NCI-H2171 treated with DMSO at 0.1 percent for 48 hours (cell line): ENCODE results near the gene USP10.

Experiments used
- DNase-seq: peaks from one replicate; lab custom pipeline; 2025; lab: John Stamatoyannopoulos, UW

Gene USP10, protein sequence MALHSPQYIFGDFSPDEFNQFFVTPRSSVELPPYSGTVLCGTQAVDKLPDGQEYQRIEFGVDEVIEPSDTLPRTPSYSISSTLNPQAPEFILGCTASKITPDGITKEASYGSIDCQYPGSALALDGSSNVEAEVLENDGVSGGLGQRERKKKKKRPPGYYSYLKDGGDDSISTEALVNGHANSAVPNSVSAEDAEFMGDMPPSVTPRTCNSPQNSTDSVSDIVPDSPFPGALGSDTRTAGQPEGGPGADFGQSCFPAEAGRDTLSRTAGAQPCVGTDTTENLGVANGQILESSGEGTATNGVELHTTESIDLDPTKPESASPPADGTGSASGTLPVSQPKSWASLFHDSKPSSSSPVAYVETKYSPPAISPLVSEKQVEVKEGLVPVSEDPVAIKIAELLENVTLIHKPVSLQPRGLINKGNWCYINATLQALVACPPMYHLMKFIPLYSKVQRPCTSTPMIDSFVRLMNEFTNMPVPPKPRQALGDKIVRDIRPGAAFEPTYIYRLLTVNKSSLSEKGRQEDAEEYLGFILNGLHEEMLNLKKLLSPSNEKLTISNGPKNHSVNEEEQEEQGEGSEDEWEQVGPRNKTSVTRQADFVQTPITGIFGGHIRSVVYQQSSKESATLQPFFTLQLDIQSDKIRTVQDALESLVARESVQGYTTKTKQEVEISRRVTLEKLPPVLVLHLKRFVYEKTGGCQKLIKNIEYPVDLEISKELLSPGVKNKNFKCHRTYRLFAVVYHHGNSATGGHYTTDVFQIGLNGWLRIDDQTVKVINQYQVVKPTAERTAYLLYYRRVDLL

DNA sequence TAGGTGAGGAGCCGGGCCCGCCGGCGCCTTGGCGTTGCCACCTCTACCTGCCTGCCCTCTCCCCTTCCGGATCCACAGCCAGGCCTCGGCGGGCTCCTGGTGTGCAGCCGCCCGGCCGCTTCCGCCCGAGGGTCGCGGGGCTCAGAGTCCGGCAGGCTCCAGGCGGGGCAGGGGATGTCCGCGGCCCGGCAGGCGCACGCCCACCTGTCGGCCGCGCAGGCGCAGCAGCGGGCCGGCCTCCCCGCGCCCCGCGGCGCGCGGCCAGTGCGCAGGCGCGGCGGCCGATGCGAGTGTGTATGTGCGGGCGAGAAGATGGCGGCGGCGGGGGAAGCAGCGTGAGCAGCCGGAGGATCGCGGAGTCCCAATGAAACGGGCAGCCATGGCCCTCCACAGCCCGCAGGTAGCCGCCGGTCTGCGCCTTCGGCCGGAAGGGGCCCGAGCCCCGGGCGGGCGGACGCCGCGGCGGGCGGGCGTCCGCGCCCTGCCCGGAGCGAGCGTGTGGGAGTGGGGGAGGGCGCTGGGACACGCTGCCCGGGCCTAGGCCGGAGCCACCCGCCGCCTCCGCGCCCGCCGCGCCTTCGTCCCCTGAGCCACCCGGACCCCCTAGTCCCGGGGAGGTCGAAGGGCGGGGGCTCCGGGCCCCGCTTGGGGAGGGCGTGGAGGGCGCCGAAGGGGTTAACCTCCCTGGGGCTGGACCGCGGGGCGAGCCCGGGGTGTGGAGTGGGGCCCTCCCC, at the start of gene USP10:
USP10 (plus strand) TSS at position 289 of the 734 bp plus-strand sequence; CDS start at position 380, 91 bp downstream.
- peak; percentile 75 for DNase-seq

DNA sequence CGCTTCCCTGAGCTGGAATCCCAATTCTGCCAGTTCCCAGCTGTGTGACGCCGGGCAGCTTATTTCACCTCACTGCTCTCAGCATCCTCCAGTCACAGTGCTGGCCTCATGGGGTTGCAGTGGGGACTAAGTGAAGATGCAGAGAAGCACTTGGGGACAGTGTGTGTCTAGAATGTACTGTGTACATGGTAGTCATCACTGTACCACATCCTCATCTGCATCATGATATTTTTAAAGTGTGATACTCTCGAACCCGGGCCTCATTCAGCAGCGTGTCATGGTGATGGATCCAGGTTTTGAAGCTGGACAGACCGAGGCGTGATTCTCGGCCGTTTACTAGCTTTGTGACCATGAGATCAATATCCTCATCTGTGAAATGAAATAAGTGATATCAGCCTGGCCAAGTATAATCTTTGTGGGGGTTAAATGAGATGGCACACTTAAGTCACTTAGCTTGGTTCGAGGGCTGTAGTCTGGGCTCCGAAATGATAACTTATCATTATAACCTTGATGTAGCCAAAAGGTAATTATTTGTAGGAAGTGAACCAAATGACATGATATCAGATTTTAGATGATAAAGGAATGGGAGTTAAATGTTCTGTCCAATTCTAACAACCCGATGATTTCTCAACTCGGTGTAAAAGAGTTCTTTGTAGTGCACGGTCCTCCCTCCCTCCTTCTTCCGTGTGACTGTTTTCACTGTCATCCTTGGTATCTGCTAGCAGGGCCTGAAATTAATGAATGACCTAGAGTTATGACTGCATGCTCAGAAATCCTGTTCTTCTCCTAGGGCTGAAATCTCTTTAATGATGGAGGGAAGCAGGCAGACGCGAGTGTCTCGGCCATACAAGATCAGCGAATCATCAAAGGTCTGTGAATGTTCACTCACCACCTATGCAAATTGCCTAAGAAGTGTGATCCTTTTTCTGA, 49.5 kb upstream of the USP10 start:
- DNase-seq: no peak

DNA sequence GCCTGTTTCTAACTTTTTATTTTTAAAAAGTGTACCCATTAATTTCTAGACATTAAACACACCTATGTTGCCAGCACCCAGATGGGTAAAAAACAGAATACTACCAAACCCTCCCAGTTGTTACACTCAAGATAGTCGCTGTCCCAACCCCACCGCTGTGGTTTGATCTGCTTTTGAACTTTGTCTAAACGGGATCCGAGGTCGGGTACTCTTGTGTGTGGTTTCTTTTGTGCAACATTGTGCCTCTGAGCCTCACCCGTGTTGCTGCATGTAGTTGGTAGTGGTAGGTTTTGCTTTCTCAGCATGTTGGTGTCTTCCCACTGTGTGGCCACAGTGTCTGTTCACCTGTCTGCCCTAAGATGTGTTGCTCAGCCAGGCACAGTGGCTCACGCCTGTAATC, 47.2 kb upstream of the USP10 start:
- no peak for DNase-seq

DNA sequence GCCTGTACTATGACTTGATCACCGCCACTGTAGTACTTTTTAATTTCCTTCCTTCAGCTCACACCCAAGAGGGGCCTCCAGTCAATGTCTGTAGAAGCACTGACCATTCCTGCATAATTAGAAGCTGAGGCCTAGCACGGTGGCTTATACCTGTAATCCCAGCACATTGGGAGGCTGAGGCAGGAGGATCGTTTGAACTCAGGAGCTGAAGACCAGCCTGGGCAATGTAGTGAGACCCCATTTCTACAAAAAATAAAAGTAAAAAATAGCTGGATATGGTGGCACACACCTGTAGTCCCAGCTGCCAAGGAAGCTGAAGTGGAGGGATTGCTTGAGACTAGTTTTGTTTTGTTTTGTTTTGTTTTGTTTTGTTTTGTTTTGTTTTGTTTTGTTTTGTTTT, 45.6 kb upstream of the USP10 start:
- DNase-seq: no peak

DNA sequence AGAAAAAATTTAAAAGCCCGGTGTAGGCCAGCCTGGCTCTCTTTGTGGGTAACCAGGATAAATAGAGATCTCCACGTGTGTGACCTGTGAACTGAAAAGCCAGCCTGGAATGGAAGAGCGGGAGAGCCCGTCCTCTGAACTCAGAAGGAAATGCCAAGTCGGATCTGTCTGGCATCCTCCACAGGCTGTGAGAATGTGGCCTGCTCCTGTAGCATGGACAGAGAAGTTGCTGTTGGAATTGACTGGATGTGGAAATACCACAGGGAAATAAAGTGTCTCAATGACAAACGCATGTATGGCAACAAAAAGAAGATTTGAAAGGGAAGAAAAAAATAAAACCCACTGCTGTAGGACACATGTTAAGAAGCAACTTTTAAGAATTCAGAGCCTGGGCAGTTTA, 44.8 kb upstream of the USP10 start:
- DNase-seq: no peak

DNA sequence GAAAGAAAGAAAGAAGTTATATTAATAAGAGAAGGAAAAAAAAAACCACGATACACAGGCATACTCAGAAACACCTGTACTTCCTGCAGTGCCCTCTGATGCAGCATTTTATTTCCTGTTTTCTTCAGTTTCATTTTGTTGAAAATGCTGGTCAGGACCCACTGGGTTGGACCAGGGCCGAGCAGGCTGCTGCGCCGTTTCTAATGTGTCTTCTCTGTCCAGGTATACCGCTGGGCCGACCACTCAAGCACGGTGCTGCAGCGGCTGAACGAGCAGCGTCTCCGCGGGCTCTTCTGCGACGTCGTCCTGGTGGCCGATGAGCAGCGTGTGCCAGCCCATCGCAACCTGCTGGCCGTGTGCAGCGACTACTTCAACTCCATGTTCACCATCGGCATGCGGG, 43.2 kb upstream of the USP10 start:
- DNase-seq: no peak

DNA sequence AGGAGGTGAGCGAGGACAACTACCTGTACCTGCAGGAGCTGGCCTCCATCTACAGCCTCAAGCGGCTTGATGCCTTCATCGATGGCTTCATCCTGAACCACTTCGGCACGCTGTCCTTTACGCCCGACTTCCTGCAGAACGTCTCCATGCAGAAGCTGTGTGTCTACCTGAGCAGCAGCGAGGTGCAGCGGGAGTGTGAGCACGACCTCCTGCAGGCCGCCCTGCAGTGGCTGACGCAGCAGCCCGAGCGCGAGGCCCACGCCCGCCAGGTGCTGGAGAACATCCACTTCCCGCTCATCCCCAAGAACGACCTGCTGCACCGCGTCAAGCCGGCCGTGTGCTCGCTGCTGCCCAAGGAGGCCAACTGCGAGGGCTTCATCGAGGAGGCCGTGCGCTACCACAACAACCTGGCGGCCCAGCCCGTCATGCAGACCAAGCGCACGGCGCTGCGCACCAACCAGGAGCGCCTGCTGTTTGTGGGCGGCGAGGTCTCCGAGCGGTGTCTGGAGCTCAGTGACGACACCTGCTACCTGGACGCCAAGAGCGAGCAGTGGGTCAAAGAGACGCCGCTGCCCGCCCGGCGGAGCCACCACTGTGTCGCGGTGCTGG, 42.5 kb upstream of the USP10 start:
- no peak for DNase-seq

DNA sequence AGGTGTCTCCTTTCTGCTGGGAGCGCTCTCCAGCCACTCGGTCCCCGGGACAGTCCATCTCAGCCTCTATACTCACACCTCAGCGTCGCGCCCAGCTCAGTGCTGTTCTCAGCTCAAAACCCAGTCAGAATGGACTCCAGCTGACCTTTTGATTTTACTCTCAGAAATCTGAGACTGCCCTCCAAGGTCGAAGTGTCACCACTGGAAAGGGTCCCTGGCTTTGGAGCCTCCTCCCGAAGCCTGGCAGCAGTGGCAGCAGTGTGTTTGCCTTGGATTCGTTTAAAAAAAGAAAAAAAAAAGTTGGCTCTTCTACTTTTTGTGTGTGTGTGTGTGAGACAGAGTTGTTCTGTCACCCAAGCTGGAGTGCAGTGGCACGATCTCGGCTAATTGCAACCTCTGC, 41.1 kb upstream of the USP10 start:
- DNase-seq: no peak

DNA sequence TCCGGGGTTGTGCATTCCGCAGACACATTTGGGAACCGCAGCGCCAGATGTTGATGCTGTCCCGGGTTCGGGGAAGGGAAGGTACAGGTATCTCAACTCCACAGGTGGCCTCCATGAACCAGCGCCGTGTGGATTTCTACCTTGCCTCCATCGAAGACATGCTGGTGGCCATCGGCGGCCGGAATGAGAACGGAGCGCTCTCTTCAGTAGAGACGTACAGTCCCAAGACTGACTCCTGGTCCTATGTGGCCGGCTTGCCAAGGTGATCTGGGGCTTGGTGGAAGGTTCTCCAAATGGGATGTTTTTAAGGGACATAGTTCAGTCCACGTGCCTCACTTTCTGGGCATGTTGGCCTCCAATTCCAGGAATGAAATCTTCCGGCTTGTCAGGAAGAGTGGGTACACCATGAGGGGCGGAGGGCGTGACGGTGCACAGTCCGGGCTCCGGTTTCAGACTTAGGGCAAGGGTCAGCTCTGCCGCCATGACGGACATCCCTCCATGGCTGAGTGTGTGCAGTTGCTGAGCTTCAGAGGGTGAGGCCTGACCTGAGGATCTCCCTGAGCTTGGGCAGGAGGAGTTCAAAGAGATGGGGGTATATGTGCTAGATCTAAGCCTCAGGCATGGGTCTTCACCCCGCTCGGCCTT, 40.0 kb upstream of the USP10 start:
- DNase-seq: no peak

DNA sequence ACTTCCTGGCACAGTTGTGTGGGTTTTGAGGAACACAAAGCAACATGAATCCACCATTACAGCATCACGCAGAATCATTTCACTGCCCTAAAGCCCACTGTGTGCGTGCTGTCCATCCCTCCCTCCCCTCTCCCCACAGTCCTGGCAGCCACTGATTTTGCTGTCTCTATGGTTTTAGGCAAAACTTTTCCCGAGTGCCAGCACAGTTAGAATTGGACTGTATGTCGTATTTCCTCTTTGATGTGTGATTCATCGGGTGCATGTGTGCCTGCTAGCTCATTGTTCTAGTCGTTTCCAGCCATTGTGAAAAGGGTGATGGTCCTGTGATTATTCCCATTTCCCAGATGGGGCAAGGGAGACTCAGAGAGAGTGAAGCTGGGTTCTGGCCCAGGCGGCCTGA, 38.8 kb upstream of the USP10 start:
- DNase-seq: no peak

DNA sequence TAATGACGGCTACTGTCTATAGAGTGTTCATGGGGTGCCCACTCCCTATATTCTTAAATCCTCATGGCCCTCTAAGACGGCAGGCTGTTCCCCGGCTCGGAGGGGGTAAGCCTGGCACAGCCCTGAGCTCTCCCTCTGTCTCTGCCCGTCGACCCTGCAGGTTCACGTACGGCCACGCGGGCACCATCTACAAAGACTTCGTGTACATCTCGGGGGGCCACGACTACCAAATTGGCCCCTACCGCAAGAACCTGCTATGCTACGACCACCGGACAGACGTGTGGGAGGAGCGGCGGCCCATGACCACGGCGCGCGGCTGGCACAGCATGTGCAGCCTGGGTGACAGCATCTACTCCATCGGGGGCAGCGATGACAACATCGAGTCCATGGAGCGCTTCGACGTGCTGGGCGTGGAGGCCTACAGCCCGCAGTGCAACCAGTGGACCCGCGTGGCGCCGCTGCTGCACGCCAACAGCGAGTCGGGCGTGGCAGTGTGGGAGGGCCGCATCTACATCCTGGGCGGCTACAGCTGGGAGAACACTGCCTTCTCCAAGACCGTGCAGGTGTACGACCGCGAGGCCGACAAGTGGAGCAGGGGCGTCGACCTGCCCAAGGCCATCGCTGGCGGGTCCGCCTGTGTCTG, 38.3 kb upstream of the USP10 start:
- no peak for DNase-seq

DNA sequence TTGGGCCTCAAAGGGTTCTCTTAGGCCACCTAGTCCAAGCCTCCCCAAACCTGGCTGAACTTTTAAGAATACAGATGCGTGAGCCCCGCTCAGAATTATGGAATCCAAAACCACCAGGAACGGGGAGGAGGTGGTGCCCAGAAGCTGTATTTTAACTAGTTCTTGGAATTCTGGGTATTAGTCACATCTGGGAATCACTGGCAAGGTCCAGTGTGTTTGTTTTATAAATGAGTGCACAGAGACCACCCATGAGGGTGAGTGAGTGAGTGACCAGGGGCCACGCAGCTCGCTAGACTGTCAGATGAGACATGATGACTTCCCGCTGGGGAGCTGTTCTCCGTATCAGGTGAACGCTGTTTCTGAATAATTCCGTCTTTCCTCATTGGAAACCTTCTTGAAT, 37.3 kb upstream of the USP10 start:
- no peak for DNase-seq

DNA sequence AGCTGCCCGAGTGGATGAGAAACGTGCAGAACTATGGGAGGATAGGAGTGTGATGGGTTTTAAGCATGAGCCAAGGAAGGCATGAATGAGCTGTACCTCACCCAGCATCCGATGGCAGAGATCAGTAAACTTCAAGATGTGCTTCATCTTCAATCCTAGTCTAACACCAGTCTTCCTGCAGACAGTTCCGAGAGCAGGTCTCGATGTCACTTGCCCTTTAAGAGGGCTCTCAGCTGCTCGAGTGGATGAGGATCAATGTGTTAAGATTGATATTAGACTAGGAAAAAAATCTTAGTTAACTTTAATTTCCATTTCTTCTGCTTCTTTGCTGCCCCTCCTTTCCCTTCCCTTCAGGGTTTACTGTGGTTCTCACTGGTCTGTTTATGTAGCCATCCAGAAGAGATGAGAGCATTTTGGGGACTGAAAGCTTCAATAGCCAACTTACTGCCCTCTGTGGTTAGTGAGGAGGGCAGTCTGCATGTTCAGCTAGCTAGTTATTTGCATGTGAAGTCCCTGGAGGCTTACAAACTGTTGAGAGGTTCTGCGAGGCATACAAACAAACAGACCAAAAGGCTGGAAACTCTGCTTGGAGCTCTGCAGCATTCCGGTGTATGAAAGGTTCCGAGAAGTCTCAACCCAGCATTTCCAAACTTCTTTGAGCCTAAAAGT, 36.2 kb upstream of the USP10 start:
- no peak for DNase-seq

DNA sequence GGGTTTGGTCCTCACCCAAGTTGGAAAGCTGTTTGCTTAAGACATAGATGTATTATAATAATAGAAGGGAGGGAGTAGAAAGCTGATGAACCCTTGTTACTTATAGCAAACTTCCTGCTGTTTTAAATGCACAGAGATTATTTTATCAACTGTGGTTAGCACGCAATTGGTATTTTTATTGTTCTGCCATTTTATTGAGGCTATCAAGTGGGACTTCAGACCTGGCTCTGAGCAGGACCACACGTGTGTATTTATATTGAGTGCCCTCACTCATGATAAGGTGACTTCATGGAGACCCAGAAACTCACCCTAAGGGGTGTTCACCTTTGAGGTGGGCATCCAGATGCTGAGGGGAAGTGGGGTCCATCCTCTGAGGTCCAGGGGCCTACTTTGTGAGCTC, 34.4 kb upstream of the USP10 start:
- no peak for DNase-seq

DNA sequence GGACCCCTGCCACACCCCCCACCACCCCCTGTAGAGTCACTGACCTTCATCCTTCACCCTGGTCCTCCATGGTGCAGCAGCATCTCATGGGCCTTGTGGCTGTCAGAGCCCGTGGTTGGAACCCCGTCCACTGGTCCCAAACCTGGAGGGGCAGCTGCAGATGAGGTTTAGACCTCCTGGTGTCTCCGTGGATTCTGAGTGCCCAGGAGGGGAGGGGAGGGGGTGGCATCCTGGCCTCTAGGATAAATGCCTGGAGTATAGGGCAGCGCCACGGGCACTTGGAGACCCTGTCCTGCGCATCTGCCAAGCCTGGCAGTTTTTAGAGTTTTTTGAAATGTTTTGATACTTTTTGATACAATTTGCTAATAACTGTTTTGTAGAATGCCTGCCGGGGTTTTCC, 34.0 kb upstream of the USP10 start:
- DNase-seq: no peak

DNA sequence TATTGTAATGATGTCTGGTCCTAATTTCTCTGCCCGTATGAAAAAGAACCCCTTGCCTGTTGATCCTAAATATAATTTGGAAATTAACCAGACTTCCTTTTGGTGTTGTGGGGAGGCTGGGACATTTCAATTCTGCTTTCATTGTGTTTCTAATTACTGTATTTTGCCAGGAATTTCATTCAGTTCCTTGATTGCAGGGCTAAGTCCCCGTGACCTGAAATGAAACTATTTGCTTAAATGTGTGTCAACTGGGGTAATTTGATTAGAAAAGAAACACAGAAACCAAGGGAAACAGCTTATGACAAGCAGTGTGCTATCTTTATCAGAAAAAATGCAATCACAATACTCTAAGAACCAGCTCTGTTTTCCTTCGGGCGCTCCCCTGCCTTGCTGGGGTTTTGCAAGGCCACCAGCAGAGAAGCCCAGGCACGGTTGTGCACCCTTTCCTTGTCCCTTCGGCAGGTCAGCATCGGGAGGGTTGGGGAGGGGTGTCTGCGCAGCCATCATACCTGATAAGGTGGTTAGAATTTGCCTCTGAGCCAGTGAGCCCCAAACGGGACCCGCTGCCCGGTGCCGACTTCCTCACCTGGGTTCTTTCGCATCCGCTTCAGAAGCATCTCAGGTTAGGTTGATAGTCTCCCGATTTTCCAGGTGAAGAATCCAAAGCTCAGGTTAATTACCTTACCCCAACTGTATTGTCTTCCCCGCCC, 32.0 kb upstream of the USP10 start:
- no peak for DNase-seq

DNA sequence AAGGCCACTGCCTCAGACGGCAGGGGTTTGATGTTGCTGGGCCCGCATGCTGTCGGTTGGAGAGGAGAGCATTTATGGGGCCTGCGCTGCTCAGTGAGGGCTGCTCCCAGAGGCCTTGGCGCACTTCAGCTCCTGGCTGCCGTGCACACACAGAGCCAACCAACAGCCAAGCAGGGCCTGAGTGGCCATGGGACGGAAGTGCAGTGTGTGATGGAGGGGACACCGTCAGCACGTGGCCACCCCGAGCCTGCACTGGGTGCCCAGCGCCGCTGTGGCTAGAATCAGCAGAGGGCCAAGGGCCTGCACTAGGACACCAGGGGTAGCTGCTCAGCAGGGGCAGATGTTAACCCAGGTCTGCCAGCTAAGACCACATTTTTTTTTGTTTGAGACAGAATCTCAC, 29.7 kb upstream of the USP10 start:
- DNase-seq: no peak

DNA sequence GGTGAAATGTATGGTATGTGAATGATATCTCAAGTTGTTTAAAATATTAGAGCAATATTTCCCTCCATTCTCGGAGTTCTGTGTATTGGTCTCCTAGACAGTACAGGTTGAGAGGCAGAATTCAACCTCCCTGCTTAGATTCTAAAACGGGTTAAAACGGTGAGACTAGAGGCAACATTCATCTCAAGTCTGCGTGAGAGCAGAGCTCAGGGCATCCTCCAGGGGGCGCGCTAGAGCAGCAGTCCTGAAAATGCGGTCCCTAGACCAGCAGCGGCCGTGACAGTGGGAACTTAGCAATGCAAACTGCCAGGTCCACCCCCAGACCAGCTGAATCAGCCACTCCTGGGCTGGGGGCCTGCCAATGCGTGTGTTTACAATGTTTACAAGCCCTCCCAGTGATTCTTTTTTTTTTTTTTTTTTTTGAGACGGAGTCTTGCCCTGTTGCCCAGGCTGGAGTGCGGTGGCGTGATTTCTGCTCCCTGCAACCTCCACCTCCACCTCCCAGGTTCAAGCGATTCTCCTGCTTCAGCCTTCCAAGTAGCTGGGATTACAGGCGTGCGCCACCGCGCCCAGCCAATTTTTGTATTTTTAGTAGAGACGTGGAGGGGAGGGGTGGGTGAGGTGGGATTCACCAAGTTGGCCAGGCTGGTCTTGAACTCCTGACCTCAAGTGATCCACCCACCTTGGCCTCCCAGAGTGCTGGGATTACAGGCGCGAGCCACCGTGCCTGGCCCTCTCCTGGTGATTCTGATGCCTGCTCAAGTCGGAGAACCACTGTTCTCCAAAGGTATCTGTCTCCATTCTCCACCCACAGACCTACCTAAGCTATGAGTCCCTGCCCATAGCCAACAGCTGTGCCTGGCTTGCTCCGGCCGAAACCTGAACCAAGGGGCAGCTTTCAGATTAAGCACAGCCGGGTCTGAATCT, 27.3 kb upstream of the USP10 start:
- peak; percentile 58 for DNase-seq
